Measurements from ENCODE around the gene FGD3. TPM values are rescaled to one million over a fixed set of nuclear protein-coding genes. Genes with fewer than 3 reads are reported as not detected.

FGD3 gene
- polyA plus RNA-seq, 1 donor (not counting 4 experiments of a cell fraction or from before 2014, with no cell fraction given) = 0.21 TPM

GRCh38 chr9:93017621-93018020 is 70.3 kb downstream of the FGD3 start:
- dilution Hi-C loops (cut with MboI; ENCODE audit: extremely low pct_ligation_motif_present, low sequenced_read_pairs) = no loop called here
- Histone ChIP-seq H3K4me1 (ENCODE audit: control insufficient read depth, extremely low read depth, insufficient read depth, low read length) (no peaks in the 10 kb centered on the region), H4K20me1 (ENCODE audit: control insufficient read depth, extremely low read depth, insufficient read depth, low read length) (no peaks in the 10 kb centered on the region), H3K9me1 (ENCODE audit: control insufficient read depth, extremely low read depth, insufficient read depth, low read length) (no peaks in the 10 kb centered on the region), H3K4me3 (ENCODE audit: control insufficient read depth in 2 of 3, extremely low read depth in 1 of 3, insufficient read depth in 2 of 3, low read depth in 1 of 3, low read length in 3 of 3) (no peak overlapping the region), H3K27ac (ENCODE audit: control insufficient read depth, insufficient read depth, low read length) (no peak overlapping the region), H3K9me3 (ENCODE audit: control insufficient read depth, low read depth, low read length) (no peaks in the 10 kb centered on the region), H3K4me2 (ENCODE audit: control insufficient read depth, extremely low read depth, insufficient read depth, low read depth, low read length) (no peak overlapping the region), H3K79me2 (ENCODE audit: control insufficient read depth, insufficient read depth, low read length) (no peaks in the 10 kb centered on the region), H3K36me3 (ENCODE audit: control insufficient read depth in 2 of 2, extremely low read depth in 1 of 2, insufficient read depth in 2 of 2, low read length in 2 of 2) (no peaks in the 10 kb centered on the region), H3K9ac (ENCODE audit: control insufficient read depth, extremely low read depth, insufficient read depth, low read length) (no peak overlapping the region), H3K27me3 (ENCODE audit: control insufficient read depth, extremely low read depth, insufficient read depth, low read length) (no peaks in the 10 kb centered on the region), H2AFZ (ENCODE audit: control insufficient read depth, low read length) (no peak overlapping the region)
- DNase-seq (ENCODE audit: low read depth, low spot score) (no peak), FAIRE-seq (no peak)
- no peak for TF ChIP-seq EZH2 (IDR thresholded peaks at IDR 0.05; ENCODE audit: low read length)

- no peak overlapping the region for H3K9ac ChIP-seq (ENCODE audit: control insufficient read depth, extremely low read depth, insufficient read depth, low read length)
- no peaks in the 10 kb centered on the region for H3K9me3 ChIP-seq (ENCODE audit: control insufficient read depth, low read depth, low read length)
- H4K20me1 ChIP-seq (ENCODE audit: control insufficient read depth, extremely low read depth, insufficient read depth, low read length) = no peaks in the 10 kb centered on the region
- H3K36me3 ChIP-seq (ENCODE audit: control insufficient read depth in 2 of 2, extremely low read depth in 1 of 2, insufficient read depth in 2 of 2, low read length in 2 of 2) = no peaks in the 10 kb centered on the region
- no peak overlapping the region for H3K27ac ChIP-seq (ENCODE audit: control insufficient read depth, insufficient read depth, low read length)
- H2AFZ ChIP-seq (ENCODE audit: control insufficient read depth, low read length) = no peak overlapping the region
- FAIRE-seq (no peak), DNase-seq (ENCODE audit: low read depth, low spot score) (no peak)
- TF ChIP-seq CTCF (optimal IDR thresholded peaks at IDR 0.05 in 1 of 3, IDR thresholded peaks at IDR 0.05 in 1 of 3, conservative IDR thresholded peaks at IDR 0.05 in 1 of 3; ENCODE audit: extremely low read depth in 1 of 3, insufficient read depth in 2 of 3, low read length in 3 of 3) (no peak), EZH2 (IDR thresholded peaks at IDR 0.05; ENCODE audit: low read length) (no peak)
- H3K79me2 ChIP-seq (ENCODE audit: control insufficient read depth, insufficient read depth, low read length) = no peaks in the 10 kb centered on the region
- H3K27me3 ChIP-seq (ENCODE audit: control insufficient read depth, extremely low read depth, insufficient read depth, low read length) = no peaks in the 10 kb centered on the region
- H3K4me3 ChIP-seq (ENCODE audit: control insufficient read depth in 2 of 3, extremely low read depth in 1 of 3, insufficient read depth in 2 of 3, low read depth in 1 of 3, low read length in 3 of 3) = no peak overlapping the region
- H3K4me2 ChIP-seq (ENCODE audit: control insufficient read depth, extremely low read depth, insufficient read depth, low read depth, low read length) = no peak overlapping the region
- dilution Hi-C loops (cut with MboI; ENCODE audit: extremely low pct_ligation_motif_present, low sequenced_read_pairs) = no loop called here
- no peaks in the 10 kb centered on the region for H3K4me1 ChIP-seq (ENCODE audit: control insufficient read depth, extremely low read depth, insufficient read depth, low read length)
- H3K9me1 ChIP-seq (ENCODE audit: control insufficient read depth, extremely low read depth, insufficient read depth, low read length) = no peaks in the 10 kb centered on the region
These were observed 72.8 kb downstream of the FGD3 start for GRCh38 chr9:93020151-93020550.

Measured in keratinocyte (primary cell).